ENCODE results near the gene DNPEP.

GRCh38 chr2:219396863-219397457 is 9.2 kb upstream of the DNPEP start:
- no peak for TF ChIP-seq ETS1 (IDR thresholded peaks at IDR 0.05)
- TF ChIP-seq EZH2 (IDR thresholded peaks at IDR 0.05; ENCODE audit: low read depth, unreplicated experiment) = no peak
- TF ChIP-seq POLR2AphosphoS5 (IDR thresholded peaks at IDR 0.05; ENCODE audit: low read depth) = no peak
- TF ChIP-seq, protein P1, sequence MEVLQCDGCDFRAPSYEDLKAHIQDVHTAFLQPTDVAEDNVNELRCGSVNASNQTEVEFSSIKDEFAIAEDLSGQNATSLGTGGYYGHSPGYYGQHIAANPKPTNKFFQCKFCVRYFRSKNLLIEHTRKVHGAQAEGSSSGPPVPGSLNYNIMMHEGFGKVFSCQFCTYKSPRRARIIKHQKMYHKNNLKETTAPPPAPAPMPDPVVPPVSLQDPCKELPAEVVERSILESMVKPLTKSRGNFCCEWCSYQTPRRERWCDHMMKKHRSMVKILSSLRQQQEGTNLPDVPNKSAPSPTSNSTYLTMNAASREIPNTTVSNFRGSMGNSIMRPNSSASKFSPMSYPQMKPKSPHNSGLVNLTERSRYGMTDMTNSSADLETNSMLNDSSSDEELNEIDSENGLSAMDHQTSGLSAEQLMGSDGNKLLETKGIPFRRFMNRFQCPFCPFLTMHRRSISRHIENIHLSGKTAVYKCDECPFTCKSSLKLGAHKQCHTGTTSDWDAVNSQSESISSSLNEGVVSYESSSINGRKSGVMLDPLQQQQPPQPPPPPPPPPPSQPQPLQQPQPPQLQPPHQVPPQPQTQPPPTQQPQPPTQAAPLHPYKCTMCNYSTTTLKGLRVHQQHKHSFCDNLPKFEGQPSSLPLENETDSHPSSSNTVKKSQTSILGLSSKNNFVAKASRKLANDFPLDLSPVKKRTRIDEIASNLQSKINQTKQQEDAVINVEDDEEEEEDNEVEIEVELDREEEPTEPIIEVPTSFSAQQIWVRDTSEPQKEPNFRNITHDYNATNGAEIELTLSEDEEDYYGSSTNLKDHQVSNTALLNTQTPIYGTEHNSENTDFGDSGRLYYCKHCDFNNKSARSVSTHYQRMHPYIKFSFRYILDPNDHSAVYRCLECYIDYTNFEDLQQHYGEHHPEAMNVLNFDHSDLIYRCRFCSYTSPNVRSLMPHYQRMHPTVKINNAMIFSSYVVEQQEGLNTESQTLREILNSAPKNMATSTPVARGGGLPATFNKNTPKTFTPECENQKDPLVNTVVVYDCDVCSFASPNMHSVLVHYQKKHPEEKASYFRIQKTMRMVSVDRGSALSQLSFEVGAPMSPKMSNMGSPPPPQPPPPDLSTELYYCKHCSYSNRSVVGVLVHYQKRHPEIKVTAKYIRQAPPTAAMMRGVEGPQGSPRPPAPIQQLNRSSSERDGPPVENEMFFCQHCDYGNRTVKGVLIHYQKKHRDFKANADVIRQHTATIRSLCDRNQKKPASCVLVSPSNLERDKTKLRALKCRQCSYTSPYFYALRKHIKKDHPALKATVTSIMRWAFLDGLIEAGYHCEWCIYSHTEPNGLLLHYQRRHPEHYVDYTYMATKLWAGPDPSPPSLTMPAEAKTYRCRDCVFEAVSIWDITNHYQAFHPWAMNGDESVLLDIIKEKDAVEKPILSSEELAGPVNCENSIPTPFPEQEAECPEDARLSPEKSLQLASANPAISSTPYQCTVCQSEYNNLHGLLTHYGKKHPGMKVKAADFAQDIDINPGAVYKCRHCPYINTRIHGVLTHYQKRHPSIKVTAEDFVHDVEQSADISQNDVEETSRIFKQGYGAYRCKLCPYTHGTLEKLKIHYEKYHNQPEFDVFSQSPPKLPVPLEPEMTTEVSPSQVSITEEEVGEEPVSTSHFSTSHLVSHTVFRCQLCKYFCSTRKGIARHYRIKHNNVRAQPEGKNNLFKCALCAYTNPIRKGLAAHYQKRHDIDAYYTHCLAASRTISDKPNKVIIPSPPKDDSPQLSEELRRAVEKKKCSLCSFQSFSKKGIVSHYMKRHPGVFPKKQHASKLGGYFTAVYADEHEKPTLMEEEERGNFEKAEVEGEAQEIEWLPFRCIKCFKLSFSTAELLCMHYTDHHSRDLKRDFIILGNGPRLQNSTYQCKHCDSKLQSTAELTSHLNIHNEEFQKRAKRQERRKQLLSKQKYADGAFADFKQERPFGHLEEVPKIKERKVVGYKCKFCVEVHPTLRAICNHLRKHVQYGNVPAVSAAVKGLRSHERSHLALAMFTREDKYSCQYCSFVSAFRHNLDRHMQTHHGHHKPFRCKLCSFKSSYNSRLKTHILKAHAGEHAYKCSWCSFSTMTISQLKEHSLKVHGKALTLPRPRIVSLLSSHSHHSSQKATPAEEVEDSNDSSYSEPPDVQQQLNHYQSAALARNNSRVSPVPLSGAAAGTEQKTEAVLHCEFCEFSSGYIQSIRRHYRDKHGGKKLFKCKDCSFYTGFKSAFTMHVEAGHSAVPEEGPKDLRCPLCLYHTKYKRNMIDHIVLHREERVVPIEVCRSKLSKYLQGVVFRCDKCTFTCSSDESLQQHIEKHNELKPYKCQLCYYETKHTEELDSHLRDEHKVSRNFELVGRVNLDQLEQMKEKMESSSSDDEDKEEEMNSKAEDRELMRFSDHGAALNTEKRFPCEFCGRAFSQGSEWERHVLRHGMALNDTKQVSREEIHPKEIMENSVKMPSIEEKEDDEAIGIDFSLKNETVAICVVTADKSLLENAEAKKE (CRISPR knock-in tag; IDR thresholded peaks at IDR 0.05) = no peak
- TF ChIP-seq CTCF (conservative IDR thresholded peaks at IDR 0.05; ENCODE audit: low read depth in 2 of 2) = no peak
- no peak for TF ChIP-seq NANOG (IDR thresholded peaks at IDR 0.05; ENCODE audit: borderline replicate concordance)
- no peak for TF ChIP-seq CREB1 (CRISPR knock-in tag; IDR thresholded peaks at IDR 0.05; ENCODE audit: low read depth)
- TF ChIP-seq, protein P2, sequence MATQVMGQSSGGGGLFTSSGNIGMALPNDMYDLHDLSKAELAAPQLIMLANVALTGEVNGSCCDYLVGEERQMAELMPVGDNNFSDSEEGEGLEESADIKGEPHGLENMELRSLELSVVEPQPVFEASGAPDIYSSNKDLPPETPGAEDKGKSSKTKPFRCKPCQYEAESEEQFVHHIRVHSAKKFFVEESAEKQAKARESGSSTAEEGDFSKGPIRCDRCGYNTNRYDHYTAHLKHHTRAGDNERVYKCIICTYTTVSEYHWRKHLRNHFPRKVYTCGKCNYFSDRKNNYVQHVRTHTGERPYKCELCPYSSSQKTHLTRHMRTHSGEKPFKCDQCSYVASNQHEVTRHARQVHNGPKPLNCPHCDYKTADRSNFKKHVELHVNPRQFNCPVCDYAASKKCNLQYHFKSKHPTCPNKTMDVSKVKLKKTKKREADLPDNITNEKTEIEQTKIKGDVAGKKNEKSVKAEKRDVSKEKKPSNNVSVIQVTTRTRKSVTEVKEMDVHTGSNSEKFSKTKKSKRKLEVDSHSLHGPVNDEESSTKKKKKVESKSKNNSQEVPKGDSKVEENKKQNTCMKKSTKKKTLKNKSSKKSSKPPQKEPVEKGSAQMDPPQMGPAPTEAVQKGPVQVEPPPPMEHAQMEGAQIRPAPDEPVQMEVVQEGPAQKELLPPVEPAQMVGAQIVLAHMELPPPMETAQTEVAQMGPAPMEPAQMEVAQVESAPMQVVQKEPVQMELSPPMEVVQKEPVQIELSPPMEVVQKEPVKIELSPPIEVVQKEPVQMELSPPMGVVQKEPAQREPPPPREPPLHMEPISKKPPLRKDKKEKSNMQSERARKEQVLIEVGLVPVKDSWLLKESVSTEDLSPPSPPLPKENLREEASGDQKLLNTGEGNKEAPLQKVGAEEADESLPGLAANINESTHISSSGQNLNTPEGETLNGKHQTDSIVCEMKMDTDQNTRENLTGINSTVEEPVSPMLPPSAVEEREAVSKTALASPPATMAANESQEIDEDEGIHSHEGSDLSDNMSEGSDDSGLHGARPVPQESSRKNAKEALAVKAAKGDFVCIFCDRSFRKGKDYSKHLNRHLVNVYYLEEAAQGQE (IDR thresholded peaks at IDR 0.05; ENCODE audit: unreplicated experiment) = no peak
- TF ChIP-seq JUNB (IDR thresholded peaks at IDR 0.05; ENCODE audit: unreplicated experiment) = no peak
- TF ChIP-seq ZNF114 (CRISPR knock-in tag; IDR thresholded peaks at IDR 0.05) = no peak
- TF ChIP-seq EZH2phosphoT487 (IDR thresholded peaks at IDR 0.05; ENCODE audit: unreplicated experiment) = no peak
- TF ChIP-seq ZNF331 (CRISPR knock-in tag; IDR thresholded peaks at IDR 0.05; ENCODE audit: low read depth) = no peak
